PC-9 (cell line): ENCODE data around the gene SLC6A19.

Experiments used
- CTCF ChIP-seq: fragments of 200-600 bp; sonication (generic); conservative IDR thresholded peaks from 2 replicates; pipeline ENCODE4 v1.6.1; 2017; ENCODE audit warnings: mixed run types, antibody characterized with exemption, mild to moderate bottlenecking, moderate library complexity
- EZH2 ChIP-seq: fragments of 200-600 bp; sonication (generic); IDR thresholded peaks from 2 replicates; pipeline ENCODE4 v1.8.0; 2017; ENCODE audit warnings: antibody characterized with exemption, low read depth

GRCh38 chr5:1153428-1153827 lies 48.0 kb upstream of the SLC6A19 start:
- TF ChIP-seq CTCF = no peak
- TF ChIP-seq EZH2 = no peak
